ENCODE results near the gene SELP. TPM values are rescaled to one million over a fixed set of nuclear protein-coding genes. Genes with fewer than 3 reads are reported as not detected.

The SELP gene
- total RNA-seq, 4 donors from 2014 or later: 0.70 to 8.3 (median 4.9) TPM

- Histone ChIP-seq H3K4me1 (no peaks in the 10 kb centered on the region), H3K9me3 (no peaks in the 10 kb centered on the region), H3K36me3 (no peaks in the 10 kb centered on the region), H3K27me3 (no peaks in the 10 kb centered on the region), H3K4me3 (no peak overlapping the region), H3K27ac (no peak overlapping the region)
- no peak for DNase-seq
- TF ChIP-seq POLR2A (IDR thresholded peaks at IDR 0.05) (no peak), CTCF (IDR thresholded peaks at IDR 0.05) (no peak)
Measured at GRCh38 chr1:169594391-169594790, 35.5 kb downstream of the SELP start.

GRCh38 chr1:169590932-169591331, 39.0 kb downstream of the SELP start:
- Histone ChIP-seq H3K27ac (no peak overlapping the region), H3K36me3 (no peaks in the 10 kb centered on the region), H3K9me3 (no peaks in the 10 kb centered on the region), H3K27me3 (no peaks in the 10 kb centered on the region), H3K4me3 (no peak overlapping the region), H3K4me1 (peaks cover 0 to 3% (median 0%) of the 10 kb centered on the region in 4 donors)
- no peak for DNase-seq
- TF ChIP-seq CTCF (IDR thresholded peaks at IDR 0.05) (no peak), POLR2A (IDR thresholded peaks at IDR 0.05) (no peak)

- Histone ChIP-seq H3K4me1 (peaks cover 0 to 3% (median 0%) of the 10 kb centered on the region in 4 donors), H3K27me3 (no peaks in the 10 kb centered on the region), H3K36me3 (no peaks in the 10 kb centered on the region), H3K9me3 (no peaks in the 10 kb centered on the region), H3K27ac (no peak overlapping the region), H3K4me3 (no peak overlapping the region)
- TF ChIP-seq CTCF (IDR thresholded peaks at IDR 0.05) (no peak), POLR2A (IDR thresholded peaks at IDR 0.05) (no peak)
- no peak for DNase-seq
Measured at GRCh38 chr1:169588785-169589485, 41.0 kb downstream of the SELP start.

- no peak overlapping the region for H3K27ac ChIP-seq
- H3K4me3 ChIP-seq: no peak overlapping the region
- H3K9me3 ChIP-seq: no peaks in the 10 kb centered on the region
- H3K4me1 ChIP-seq: peaks cover 0 to 3% (median 0%) of the 10 kb centered on the region in 4 donors
- no peaks in the 10 kb centered on the region for H3K27me3 ChIP-seq
- no peak for DNase-seq
- H3K36me3 ChIP-seq: no peaks in the 10 kb centered on the region
- TF ChIP-seq POLR2A (IDR thresholded peaks at IDR 0.05) (no peak), CTCF (IDR thresholded peaks at IDR 0.05) (no peak)
Measured at GRCh38 chr1:169588112-169588511, 41.8 kb downstream of the SELP start.

- peak within 1 kb of the TSS in 3 of 4 donors; percentile 19 to 28 (median 26) for H3K4me3 ChIP-seq
- H3K9me3 ChIP-seq: no peaks in the 10 kb centered on the region
Measured at GRCh38 chr1:169586395-169587255, 43.3 kb downstream of the SELP start, which contains the start of gene F5. Gene F5, minus strand, starts transcription at chr1:169586481. Its CDS starts 95 bp downstream, at chr1:169586386.

More at GRCh38 chr1:169586395-169587255, 43.3 kb downstream of the SELP start, which contains the start of gene F5:
- peaks cover 0 to 3% (median 0%) of the 10 kb centered on the region in 4 donors for H3K4me1 ChIP-seq
- DNase-seq: peak; percentile 53 to 82 (median 79)
- peak within 1 kb of the TSS in 1 of 4 donors; percentile 1 for H3K27ac ChIP-seq
- no peaks in the 10 kb centered on the region for H3K36me3 ChIP-seq
- no peaks in the 10 kb centered on the region for H3K27me3 ChIP-seq
- TF ChIP-seq CTCF (IDR thresholded peaks at IDR 0.05) (peak in 5 of 6 experiments; percentile 13 to 63 (median 55)), POLR2A (IDR thresholded peaks at IDR 0.05) (no peak)

Measured in Peyer's patch (tissue), 4 donors.